Activated CD8-positive, alpha-beta T cell treated with anti-CD3 and anti-CD28 coated beads for 36 hours (primary cell): Measurements from ENCODE around the gene STX2. TPM values are rescaled to one million over a fixed set of nuclear protein-coding genes. Genes with fewer than 3 reads are reported as not detected.
A peak's percentile ranks its signal among the peaks of the same experiment; 100 is the strongest.

Source experiments
- ATAC-seq: fragments of 200-7000 bp; cut with Tn5 transposase; one replicate; pipeline ENCODE4 v1.10.0; 2021; ENCODE audit warnings: mild to moderate bottlenecking, moderate library complexity
- CTCF ChIA-PET: fragments of 350-600 bp; sonication (Branson Sonifier 250); formaldehyde crosslinking; loops from one replicate; lab custom pipeline; 2021; ENCODE audit warnings: antibody characterized with exemption; lab: Charles Lee
- POLR2A ChIA-PET: fragments of 350-600 bp; sonication (Branson Sonifier 250); formaldehyde crosslinking; loops from one replicate; lab custom pipeline; 2021; ENCODE audit warnings: antibody characterized with exemption; lab: Charles Lee
- DNase-seq: peaks from one replicate; pipeline ENCODE4 v3.0.0-alpha.2; 2020
- H3K27ac Mint-ChIP-seq: one replicate; pipeline ENCODE4 v1.8.0; 2021; ENCODE audit warnings: mild to moderate bottlenecking, mixed read lengths
- H3K27me3 Mint-ChIP-seq: one replicate; pipeline ENCODE4 v1.8.0; 2021; ENCODE audit warnings: mixed read lengths
- H3K36me3 Mint-ChIP-seq: one replicate; pipeline ENCODE4 v1.8.0; 2021; ENCODE audit warnings: low read depth, mixed read lengths
- H3K4me1 Mint-ChIP-seq: one replicate; pipeline ENCODE4 v1.8.0; 2021; ENCODE audit warnings: low read depth, mixed read lengths
- H3K4me3 Mint-ChIP-seq: one replicate; pipeline ENCODE4 v1.8.0; 2021; ENCODE audit warnings: mild to moderate bottlenecking, moderate library complexity, mixed read lengths
- H3K9me3 Mint-ChIP-seq: one replicate; pipeline ENCODE4 v1.8.0; 2021; ENCODE audit warnings: mixed read lengths
- CTCF ChIP-seq: fragments of 200-600 bp; IDR thresholded peaks from one replicate; pipeline ENCODE4 v1.8.0; 2022; ENCODE audit warnings: antibody characterized with exemption, mild to moderate bottlenecking
- intact Hi-C: fragments of 100-400 bp; cut with micrococcal nuclease; formaldehyde crosslinking; loops from one replicate; pipeline ENCODE4 v1.10.0; 2022
- total RNA-seq, 2 experiments: library from RNA; stranded (reverse); gene quantifications; one replicate each; pipeline ENCODE4 v1.2.3, GENCODE V29; 2021

Gene STX2
- total RNA-seq, 2 experiments from 2014 or later = 11.8 to 12.4 TPM

DNA sequence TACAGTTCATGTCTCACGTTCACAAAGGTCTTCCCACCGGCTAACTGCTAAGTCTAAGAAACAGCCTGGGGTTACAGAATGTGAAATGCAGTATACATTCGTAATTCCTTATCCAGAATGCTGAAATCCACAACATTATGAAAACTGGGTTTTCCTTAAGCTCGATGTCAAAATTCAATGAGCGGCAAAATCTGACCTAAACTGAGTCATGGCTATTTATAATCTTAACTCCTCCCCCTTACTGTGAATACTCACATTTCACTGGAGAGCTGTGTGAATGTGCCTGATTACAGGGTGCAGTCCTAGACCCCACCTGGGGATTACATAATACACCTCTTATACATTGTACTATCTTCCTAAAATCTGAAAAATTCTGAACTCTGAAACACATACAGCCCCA is 35.3 kb downstream of the STX2 start:
- H3K4me1 Mint-ChIP-seq = no peaks in the 10 kb centered on the region
- CTCF ChIA-PET = no interaction called here
- POLR2A ChIA-PET = no interaction called here

DNA sequence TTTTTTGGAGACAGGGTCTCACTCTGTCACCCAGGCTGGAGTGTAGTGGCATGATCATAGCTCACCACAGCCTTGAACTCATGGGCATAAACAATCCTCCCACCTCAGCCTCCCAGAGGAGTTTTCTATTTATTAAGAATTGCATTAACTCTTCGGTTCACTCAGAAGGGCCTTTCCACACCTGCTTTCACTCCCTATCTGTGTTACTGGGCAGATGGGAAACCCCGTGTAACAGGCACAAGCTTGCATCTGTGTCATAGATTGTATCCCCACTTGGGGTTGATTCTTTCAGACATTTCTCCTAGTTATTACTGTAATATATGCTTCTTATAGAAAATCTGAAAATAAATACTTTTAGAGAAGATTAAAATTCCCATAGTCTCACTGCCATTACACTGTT is 38.7 kb downstream of the STX2 start:
- Mint-ChIP-seq H3K27ac (no peak overlapping the region), H3K9me3 (no peaks in the 10 kb centered on the region), H3K36me3 (peaks cover 27% of the 10 kb centered on the region), H3K27me3 (no peaks in the 10 kb centered on the region), H3K4me3 (no peak overlapping the region), H3K4me1 (peaks cover 14% of the 10 kb centered on the region)
- no peak for ATAC-seq
- intact Hi-C loops = no loop called here
- POLR2A ChIA-PET = interaction anchor here (1.1 kb wide), 1 partner anchor 38 kb away, joined by 3 read pairs; no protein-coding TSS in a partner anchor
- no peak for DNase-seq
- TF ChIP-seq CTCF = no peak
- CTCF ChIA-PET = interaction anchor here (0.7 to 1.2 kb wide), 4 partner anchors 12 to 53 kb away, joined by 3 to 5 read pairs (median 4); no protein-coding TSS in a partner anchor

More for the DNA sequence above, 35.3 kb downstream of the STX2 start:
- DNase-seq (no peak), ATAC-seq (no peak)
- H3K36me3 Mint-ChIP-seq = peaks cover 49% of the 10 kb centered on the region
- H3K9me3 Mint-ChIP-seq = no peaks in the 10 kb centered on the region
- intact Hi-C loops = no loop called here
- no peak overlapping the region for H3K4me3 Mint-ChIP-seq
- TF ChIP-seq CTCF = no peak
- H3K27me3 Mint-ChIP-seq = no peaks in the 10 kb centered on the region
- H3K27ac Mint-ChIP-seq = no peak overlapping the region

DNA sequence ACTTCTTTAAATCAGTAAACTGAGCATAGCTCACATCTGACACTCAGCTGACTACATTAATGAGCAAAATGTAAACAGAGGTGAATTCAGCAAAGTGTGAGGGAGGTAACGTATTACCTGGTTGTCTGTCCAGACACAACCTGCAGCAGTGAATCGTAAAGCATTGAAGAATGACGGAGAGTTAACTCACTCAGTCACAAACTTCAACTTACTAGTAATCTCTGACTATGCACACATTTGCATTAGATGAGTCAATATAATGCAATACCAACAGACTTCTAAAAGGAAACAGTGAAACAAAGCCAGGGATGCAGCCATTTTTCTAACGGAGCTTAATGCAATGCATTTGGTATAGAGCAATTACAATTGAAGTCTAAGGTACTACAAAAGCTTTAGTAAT is 40.0 kb downstream of the STX2 start:
- Mint-ChIP-seq H3K27me3 (no peaks in the 10 kb centered on the region), H3K9me3 (no peaks in the 10 kb centered on the region), H3K27ac (no peak overlapping the region), H3K36me3 (peaks cover 17% of the 10 kb centered on the region), H3K4me3 (no peak overlapping the region), H3K4me1 (peaks cover 14% of the 10 kb centered on the region)
- ChIA-PET POLR2A (no interaction called here), CTCF (no interaction called here)
- ATAC-seq = no peak
- no peak for TF ChIP-seq CTCF
- intact Hi-C loops = no loop called here
- DNase-seq = no peak

GRCh38 chr12:130796985-130797686 is 41.9 kb downstream of the STX2 start:
- no peaks in the 10 kb centered on the region for H3K27me3 Mint-ChIP-seq
- intact Hi-C loops = no loop called here

More at GRCh38 chr12:130796985-130797686, 41.9 kb downstream of the STX2 start:
- POLR2A ChIA-PET = no interaction called here
- ATAC-seq = peak; percentile 97
- CTCF ChIA-PET = no interaction called here
- DNase-seq = peak; percentile 80
- TF ChIP-seq CTCF = no peak
- Mint-ChIP-seq H3K36me3 (peaks cover 13% of the 10 kb centered on the region), H3K27ac (peak overlapping the region; percentile 85), H3K9me3 (no peaks in the 10 kb centered on the region), H3K4me1 (peaks cover 14% of the 10 kb centered on the region), H3K4me3 (peak overlapping the region; percentile 48)
